HG02973 (cell line): ENCODE results near the gene FLOT2.
"Not testable (repeated sequence)": the region's sequence is repeated elsewhere in the genome, so short reads cannot be mapped to it uniquely, and the experiment has no call there.

Experiments
- ATAC-seq: cut with Tn5 transposase; IDR thresholded peaks from one replicate; pipeline ENCODE4 v1.9.1; 2021; ENCODE audit warnings: moderate library complexity; ENCODE audit not compliant: unreplicated experiment

Gene FLOT2

DNA sequence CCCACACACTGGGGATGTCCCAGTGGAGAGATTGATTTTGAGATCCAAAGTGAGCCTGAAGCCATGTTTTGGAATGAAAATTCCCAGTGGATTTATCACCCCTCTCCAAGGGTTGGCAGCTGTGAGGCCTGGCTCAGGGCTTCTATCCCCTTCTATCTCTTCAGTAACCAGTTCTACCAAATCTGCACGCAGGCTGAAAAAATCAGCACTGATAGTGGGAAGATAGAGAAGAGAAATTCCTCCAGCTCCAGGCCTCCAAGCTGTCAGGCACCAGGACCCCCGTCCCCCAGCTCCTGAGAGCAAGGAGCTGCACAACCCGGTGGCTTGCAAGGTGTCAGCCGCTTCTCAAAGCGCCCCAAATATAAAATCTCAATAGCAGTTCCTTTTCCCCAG is 1.0 kb downstream of the FLOT2 start:
- ATAC-seq: no peak

GRCh38 chr17:28895794-28896447 is 1.6 kb downstream of the FLOT2 start:
- ATAC-seq: no peak

DNA sequence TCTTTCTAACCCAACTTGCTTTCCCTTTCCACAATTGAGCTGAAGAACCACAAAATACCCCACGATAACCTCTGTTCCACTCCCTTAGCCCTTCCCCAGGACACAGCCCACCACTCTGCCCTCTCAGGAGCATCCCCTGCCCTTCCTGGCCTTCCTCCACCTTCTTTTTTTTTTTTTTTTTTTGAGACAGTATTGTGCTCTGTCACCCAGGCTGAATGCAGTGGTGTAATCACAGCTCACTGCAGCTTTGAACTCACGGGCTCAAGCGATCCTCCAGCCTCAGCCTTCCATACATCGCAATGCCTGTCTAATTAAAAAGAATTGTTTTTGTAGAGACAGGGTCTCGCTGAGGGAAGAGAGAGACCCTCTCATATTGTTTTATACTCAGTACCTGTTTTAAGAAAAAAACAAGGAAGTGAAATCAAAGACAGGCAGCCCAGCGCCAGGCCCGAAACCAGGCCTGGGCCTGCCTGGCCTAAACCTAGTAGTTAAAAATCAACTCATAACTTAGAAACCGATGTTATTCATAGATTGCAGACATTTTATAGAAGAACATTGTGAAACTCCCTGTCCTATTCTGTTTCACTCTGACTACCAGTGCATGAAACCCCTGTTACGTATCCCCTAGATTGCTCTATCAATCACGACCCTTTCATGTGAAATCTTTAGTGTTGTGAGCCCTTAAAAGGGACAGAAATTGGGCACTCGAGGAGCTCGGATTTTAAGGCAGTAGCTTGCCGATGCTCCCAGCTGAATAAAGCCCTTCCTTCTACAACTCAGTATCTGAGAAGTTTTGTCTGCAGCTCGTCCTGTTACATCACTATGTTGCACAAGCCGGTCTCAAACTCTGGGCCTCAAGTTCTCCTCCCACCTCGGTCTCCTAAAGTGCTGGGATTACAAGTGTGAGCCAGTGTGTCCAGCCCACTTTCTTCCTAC is 4.0 kb downstream of the FLOT2 start:
- ATAC-seq: not testable (repeated sequence)

DNA sequence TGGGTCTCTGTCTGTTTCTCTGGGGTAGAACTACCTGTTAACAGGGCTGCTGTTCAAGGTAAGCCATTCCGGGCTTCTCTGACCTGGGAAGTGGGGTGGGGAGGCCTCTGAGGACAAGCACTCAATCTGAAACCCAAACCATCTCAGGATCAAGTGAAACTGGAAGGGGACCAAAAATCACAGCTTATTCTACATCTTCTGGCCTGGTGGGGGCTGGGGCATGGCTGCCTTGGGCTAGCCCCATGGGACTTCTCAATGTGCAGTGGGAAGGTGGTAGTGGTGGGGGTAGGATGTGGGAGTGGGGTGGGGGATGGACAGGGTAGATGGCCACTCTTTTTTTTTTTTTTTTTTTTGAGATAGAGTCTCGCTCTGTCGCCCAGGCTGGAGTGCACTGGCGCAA is 5.5 kb downstream of the FLOT2 start:
- no peak for ATAC-seq

- no peak for ATAC-seq
These were observed 6.3 kb downstream of the FLOT2 start for GRCh38 chr17:28891201-28891600.

DNA sequence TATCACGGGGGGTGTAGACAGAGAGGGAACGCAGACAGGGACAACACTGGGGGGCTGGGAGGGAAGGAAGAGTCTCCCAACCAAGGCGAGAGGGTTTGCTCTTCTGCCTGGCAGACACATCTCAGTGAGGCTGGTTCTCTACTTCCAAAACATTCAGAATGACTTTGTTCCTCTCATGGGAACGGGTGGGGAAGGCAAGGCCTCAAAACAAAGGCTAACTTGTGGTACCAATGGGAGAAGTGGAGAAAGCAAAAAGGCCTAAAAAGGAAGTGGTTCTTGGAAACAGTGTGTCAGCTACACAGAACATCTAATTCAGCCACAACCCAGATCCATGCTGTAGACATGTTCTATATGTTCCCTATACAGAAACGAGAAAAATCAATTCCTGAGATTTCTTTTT is 7.5 kb downstream of the FLOT2 start:
- ATAC-seq: no peak

- ATAC-seq: no peak
These were observed 8.7 kb downstream of the FLOT2 start for GRCh38 chr17:28888832-28889231.

DNA sequence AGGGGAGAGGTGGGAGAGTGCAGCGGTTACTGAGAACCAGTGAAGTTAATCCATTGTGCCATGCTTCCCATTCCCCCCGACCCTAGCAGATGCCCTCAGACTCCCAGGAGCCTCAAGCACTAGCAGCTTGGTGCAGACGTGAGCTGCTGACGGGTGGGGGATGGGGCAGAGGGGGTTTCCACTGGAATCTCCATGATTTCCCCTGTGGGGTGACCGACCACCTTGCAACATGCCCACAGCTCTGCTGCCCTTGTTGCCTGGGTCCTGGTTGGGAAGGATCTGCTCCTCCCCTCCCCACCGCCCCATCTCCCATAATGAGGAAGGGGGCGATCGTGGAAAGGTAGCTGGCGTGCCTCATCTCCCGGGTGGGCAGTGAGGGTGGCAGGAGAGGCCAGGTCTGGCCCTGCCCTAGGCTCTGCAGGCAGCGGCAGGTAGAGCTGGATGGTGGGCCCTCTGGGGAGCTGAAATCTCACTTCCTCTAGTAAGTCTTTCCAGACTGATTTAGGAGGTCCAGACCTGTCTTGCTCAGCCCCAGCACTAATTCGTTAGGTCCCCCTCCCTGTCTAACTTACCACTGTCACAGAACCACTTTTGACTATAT is 9.6 kb downstream of the FLOT2 start:
- ATAC-seq: no peak

DNA sequence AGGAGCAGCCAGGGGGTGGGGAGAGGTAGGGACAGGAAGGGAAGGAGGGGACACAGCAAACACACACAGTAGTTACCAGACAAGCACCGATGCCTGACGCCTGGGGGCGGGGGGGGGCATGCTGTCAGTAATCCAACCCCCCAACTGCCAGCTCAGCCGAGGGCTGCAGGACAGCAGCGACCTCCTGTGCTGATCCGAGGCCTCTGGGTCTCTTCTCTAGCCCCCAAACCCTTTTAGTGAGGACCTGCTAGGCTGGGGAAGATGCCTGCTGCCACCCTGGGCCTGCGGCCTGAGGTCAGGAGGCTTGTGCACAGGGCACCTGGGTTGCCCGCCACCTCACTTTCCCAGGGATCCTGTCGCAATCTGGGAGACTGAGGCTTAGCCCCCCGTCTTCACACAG is 11.6 kb downstream of the FLOT2 start:
- ATAC-seq: no peak

GRCh38 chr17:28885363-28885762 is 12.2 kb downstream of the FLOT2 start:
- no peak for ATAC-seq

DNA sequence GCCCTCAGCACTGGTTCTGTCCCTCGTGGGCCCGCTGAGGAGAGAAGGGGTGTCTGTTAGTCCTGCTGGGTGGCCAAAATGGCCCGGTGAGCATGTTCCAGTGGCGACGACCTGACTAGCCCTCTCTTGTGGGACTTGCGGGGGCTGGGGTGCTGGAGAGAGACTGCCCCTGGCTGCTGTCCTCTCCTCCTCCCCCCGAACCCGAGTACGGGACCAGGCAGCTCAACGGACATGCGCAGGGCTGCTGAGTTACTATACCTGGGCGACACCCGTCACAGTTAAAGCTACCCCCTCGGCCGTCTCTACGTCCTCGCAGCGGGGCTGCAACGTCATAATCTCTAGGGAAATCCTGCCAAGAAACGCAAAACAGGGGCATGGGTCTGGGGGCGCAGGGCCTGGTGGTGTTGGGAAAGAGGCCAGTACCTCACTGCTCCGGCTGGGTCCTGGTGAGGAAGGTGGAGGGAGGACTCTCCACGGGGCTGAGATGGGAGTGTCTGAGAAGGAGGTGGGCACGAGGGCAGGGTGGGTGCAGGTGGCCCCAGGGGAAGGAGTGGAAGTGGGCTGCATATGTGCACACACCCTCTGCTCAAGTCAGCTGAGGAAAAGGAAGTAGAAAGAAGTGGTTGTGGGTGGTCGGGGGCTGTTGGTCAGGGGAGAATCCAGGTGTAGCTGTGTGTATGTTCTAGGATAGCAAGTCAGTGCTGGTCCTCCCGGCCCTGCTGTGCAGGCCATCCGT is 13.4 kb downstream of the FLOT2 start:
- no peak for ATAC-seq

- ATAC-seq: no peak
These were observed 15.2 kb downstream of the FLOT2 start for GRCh38 chr17:28882154-28882895.

DNA sequence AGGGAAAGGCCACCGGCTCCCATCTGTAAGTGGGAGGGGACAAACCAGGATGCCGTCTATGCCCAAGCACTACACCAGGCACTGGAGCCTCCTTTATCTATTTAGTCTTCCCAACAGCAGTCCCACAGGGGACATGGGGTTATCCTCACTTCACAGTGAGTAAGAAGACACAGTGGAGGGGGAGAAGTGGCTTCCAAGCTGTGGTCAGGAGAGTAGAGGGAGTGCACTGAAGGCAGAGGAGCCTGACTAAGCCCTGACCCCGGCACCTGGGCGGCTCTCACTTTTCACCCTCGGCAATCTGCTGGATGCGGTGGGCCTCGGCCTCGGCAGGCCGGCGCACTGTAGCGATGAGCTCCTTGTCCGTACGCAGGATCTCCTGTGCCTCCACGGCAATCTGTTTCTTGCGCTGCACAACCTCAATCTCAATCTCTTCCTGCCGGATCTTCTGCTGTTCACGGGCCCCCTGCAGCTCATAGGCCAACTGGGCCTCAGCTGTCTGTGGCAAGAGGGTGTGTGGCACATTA is 15.9 kb downstream of the FLOT2 start:
- no peak for ATAC-seq

DNA sequence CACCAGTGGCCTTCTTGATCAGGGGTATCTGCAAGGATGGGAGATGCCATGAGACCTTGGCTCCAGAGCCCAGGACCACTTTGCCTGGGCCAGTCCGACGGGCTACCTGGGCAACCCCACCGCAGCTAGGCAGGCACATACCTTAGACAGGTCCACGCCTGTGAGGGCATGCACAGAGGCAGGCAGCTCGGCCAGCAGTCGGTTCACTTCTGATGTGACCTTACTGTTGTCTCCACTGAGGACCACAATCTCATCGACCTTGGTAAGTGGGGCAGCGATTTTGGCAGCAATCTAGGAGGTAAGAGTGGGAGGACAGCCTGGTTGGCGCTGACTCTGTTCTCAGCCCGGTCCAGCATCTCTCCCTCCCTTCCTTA is 17.0 kb downstream of the FLOT2 start:
- ATAC-seq: no peak

DNA sequence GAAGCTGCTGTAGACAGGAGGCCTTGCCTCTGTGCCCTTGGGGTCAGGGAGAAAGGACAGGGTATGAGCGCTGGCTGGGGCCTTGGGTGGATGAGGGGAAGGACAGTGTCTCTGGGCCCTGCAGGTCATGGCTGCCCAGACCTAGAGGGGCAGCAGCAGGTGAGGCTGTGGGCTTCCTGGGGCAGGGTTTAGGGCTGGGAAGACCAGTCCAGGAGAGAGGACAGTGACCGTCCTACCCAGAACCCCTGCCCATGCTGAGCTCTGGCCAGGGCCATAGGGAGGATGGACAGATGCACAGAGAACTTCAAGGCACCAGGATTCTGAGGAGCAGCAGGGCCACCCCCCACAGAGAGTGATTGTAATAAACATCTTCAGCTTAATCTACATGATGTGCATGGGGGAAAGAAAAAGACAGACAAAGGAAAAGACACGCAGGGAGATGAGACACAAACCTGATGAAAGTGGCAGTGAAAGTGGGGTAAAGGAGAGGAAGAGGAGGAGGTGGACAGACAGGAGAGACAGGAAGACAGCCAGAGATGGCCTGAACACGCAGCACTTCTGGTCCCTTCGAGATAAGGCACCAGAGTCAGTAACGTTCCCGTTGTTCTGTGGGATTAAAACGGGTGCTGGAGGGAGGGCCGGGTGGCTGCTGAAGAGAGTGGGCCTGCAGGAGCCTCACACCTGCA is 17.5 kb downstream of the FLOT2 start:
- no peak for ATAC-seq

GRCh38 chr17:28878981-28879380 is 18.6 kb downstream of the FLOT2 start:
- no peak for ATAC-seq

GRCh38 chr17:28878158-28878910 is 19.2 kb downstream of the FLOT2 start:
- ATAC-seq: no peak

- ATAC-seq: not testable (repeated sequence)
These were observed 20.3 kb downstream of the FLOT2 start for GRCh38 chr17:28877150-28877711.
